GM21360 (cell line): Measurements from ENCODE around the gene GFPT2.

Experiments used
- ATAC-seq: cut with Tn5 transposase; IDR thresholded peaks from one replicate; pipeline ENCODE4 v1.9.1; 2021; ENCODE audit warnings: mild to moderate bottlenecking, moderate library complexity; ENCODE audit not compliant: unreplicated experiment

The GFPT2 gene

GRCh38 chr5:180379355-180380070, 26.4 kb upstream of the GFPT2 start:
- no peak for ATAC-seq

DNA sequence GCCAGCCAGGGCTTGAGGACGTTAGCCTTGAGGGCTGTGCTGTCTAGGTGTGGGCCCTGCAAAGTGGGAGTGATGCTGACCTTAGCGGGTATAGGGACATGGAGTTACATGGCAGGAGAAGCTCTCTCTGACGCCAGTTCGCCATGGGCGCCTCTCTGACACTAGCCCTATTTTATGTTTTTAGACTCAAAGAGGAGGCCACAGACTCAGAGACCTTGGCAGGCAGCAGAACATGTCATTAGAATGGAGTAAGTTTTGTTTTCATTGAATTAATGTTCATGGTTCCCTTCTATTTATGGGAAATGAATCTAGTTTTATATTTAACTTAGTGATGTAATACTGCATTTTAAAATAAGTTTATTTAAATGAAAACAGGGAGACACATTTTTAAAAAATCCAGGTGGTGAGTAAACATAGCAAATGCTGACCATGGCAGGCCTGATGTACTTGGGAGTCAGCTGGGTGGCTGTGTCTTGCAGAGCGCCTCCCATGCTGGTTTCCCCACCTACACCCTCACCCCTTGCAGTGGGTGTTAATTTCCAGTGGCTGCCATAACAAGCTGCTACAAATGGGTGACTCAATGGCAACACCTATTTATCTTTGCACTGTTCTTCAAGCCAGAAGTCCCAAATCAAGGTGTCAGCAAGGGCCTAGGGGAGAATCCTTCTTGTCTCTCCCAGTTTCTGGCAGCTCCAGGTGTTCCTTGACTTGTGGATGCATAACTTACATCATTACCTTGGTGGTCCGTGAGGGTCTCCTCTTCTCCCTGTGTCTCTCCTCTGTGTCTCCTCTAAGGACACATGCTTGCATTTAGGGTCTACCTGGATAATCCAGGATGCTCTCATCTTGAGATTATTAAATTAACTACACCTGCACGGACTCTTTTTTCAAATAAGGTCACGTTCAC, 25.6 kb upstream of the GFPT2 start:
- no peak for ATAC-seq

GRCh38 chr5:180377556-180378197, 24.5 kb upstream of the GFPT2 start:
- no peak for ATAC-seq

GRCh38 chr5:180376511-180376910, 23.4 kb upstream of the GFPT2 start:
- ATAC-seq: no peak

DNA sequence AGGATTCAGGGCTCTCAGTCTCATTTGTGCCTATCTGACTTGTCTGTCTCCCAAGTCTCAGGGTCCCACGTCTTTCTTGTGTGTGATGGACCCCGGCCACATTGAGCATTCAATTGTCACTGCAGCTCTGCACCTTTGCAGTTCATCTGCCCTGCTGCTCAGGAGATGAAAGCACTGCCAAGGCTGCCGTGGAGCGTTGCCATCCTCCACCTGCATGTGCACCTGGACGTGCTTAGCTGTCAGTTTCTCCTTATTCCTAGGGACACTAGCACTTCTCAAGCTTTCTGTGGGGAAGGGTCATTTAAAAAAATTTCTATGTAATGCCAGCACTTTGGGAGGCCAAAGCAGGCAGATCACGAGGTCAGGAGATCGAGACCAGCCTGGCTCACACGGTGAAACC, 22.8 kb upstream of the GFPT2 start:
- ATAC-seq: no peak

- no peak for ATAC-seq
Measured at GRCh38 chr5:180375291-180375690, 22.2 kb upstream of the GFPT2 start.

DNA sequence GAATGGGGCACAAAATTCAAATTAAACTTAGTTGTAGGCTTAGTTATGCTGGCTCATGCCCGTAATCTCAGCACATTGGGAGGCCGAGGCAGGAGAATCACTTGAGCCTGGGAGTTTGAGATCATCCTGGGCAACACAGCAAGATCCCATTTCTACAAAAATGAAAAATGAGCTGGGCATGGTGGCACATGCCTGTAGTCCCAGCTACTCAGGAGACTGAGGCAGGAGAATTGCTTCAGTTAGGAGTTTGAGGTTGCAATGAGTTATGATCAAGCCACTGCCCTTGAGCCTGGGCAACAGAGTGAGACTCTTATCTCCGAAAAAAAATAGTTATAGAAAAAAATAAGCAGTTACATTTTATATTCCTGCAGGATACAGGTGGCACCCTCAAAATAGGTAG, 20.7 kb upstream of the GFPT2 start:
- no peak for ATAC-seq

GRCh38 chr5:180373454-180373853, 20.3 kb upstream of the GFPT2 start:
- no peak for ATAC-seq

GRCh38 chr5:180371949-180372348, 18.8 kb upstream of the GFPT2 start:
- ATAC-seq: no peak

DNA sequence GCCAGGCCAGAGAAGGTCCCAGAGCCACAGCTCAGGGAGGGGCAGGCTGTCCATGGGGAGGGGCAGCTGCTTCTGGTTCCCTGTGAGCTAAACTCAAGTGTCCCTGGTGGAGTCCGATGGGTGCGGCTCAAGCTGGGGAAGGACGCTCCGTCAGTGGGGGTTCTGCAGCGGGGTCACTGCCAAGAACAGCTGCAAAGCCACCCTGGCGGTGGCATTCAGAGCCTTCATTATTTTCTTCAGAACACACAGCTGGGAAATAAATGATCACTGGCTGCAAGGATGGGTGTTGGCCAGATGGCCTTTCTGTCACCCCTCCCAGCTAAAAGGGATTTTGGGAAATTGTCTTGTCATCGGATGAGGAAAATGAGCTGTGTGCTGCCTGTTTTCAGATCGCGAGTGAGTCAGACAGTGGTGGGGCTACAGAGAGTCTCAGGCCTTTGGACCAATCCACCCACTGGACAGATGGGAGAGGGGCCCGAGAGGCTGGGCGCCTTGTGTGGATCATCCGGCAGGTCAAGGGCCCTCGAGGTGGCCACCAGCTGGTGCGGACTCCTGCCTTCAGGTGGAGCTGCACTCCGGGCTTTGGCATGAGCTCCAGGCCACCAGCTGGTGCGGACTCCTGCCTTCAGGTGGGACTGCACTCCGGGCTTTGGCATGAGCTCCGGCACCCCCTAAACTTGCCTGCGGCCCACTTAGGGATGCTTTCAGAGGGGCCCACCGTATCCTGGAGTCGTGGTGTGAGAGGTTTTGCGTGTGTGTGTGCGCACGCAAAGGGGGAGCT, 17.9 kb upstream of the GFPT2 start:
- ATAC-seq: no peak

GRCh38 chr5:180367991-180368390, 14.9 kb upstream of the GFPT2 start:
- no peak for ATAC-seq

DNA sequence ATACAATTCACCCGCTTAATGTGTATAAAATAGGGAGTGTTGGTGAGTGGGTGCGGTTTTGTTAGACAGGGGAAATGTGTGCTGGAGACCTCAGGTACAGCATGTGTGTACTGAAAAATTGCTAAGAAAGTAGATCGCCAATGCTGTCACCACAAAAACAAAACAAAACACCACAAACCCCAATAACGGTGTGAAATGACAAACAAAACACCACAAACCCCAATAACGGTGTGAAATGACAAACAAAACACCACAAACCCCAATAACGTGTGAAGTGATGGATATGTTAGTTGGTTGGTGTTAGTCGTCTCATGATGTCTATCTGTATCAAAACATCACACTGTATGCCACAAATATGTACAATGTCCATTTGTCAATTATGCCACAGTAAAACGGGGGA, 14.2 kb upstream of the GFPT2 start:
- ATAC-seq: no peak

- ATAC-seq: no peak
Measured at GRCh38 chr5:180366326-180366725, 13.2 kb upstream of the GFPT2 start.

GRCh38 chr5:180365829-180366228, 12.7 kb upstream of the GFPT2 start:
- no peak for ATAC-seq

GRCh38 chr5:180364306-180364856, 11.2 kb upstream of the GFPT2 start:
- ATAC-seq: no peak

DNA sequence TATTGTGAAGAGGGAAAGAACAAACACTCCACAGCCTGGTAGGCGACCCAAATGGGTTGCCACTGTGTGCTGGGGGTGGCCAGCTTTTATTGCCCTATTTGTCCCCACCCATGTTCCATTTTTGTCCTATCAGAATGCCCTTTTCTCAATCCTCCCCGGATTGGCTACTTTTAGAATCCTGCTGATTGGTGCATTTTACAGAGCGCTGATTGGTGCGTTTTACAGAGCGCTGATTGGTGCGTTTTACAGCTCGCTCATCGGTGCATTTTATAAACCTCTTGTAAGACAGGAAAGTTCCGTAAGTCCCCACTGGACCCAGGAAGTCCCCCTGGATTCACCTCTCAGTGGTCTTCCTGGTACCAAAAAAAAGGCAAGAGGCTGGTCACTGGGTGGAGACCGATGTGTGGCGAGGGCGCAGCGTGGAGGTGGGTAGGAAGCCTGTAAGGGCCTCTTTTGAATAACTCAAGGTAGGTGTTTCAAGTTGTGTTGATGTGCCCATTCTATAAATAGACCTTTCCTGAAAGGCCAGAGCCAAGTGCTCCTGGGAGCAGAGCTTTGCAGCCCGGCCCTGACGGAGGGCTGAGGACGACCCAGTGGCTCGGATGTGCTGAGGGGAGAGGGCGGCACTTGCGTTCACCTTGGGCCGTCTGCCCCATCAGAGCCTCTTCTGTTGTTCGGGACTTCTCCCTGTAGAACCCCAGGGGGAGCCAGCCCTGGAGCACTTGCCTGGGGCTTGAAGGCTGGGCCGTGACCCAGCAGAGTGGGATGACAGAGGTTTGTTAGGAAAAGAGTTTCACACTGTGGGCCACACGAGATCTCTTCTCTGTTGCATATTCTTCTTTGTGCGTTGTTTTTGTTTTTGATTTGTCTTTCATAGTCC, 7.2 kb upstream of the GFPT2 start:
- ATAC-seq: no peak

GRCh38 chr5:180358694-180359093, 5.6 kb upstream of the GFPT2 start:
- no peak for ATAC-seq

GRCh38 chr5:180358179-180358578, 5.0 kb upstream of the GFPT2 start:
- no peak for ATAC-seq

DNA sequence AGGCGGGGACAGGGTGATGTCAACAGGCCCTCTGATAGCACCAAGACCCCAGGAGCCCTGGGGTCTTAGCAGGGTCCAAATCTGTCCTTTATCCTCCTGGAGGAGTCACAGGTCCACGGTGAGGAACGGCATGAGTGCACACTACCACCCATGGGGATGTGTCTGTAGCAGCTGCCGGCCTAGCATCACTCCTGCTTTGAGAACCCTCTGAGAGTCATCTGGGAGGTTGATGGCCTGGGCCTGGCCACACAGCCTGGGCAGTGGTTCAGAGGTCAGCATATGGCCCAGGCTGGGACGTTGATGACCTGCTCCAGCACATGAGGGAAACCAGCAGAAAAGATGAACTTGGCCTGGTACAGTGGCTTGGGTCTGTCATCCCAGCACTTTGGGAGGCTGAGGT, 1.8 kb upstream of the GFPT2 start:
- ATAC-seq: no peak

DNA sequence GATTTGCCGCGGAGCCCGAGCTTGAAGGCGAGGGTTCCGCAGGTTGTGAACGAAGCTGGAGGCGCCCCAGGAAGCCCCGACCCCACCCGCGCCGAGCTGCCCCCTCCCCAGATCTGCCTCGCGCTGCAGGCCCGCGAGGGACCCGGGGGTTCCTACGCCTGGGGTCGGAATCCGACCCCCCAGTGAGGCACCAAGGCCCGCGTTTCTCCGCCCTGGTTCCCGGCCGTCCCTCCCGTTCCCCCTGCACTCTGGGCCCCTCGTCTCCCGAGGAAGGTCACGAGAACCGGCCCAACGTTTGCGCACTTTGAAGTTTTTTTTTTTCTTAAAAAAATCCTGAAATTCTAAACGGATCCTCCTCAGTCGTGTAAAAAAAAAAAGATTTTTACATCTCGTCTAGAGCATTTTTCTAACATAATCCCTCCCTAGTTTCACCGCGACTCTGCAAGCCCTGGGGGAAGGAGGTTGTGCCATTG, 880 bp upstream of the GFPT2 start:
- no peak for ATAC-seq
